Vagina (tissue), 2 donors: ENCODE results near the gene SHROOM2.

Experiments
- POLR2A ChIP-seq, 2 donors: fragments of 450-650 bp; IDR thresholded peaks; one replicate each; pipeline ENCODE4 v1.6.1; 2017; ENCODE audit warnings: antibody characterized with exemption in 2 of 2, mild to moderate bottlenecking in 2 of 2, moderate library complexity in 2 of 2
- POLR2AphosphoS5 ChIP-seq, 2 donors: sonication (generic); formaldehyde crosslinking; IDR thresholded peaks; one replicate each; pipeline ENCODE4 v1.9.0; 2017; ENCODE audit warnings: antibody characterized with exemption in 2 of 2, mild to moderate bottlenecking in 2 of 2, low read depth in 1 of 2; ENCODE audit not compliant: insufficient read depth in 1 of 2
- TF ChIP-seq, protein P1 (sequence below), 3 experiments: fragments of 450-650 bp in 2 of 3; fragments of 200-600 bp in 1 of 3; sonication (generic) in 1 of 3; IDR thresholded peaks; one replicate each; pipeline ENCODE4 v1.5.1; 2017 to 2019; ENCODE audit warnings: antibody characterized with exemption in 3 of 3, mild to moderate bottlenecking in 2 of 3, moderate library complexity in 2 of 3

DNA sequence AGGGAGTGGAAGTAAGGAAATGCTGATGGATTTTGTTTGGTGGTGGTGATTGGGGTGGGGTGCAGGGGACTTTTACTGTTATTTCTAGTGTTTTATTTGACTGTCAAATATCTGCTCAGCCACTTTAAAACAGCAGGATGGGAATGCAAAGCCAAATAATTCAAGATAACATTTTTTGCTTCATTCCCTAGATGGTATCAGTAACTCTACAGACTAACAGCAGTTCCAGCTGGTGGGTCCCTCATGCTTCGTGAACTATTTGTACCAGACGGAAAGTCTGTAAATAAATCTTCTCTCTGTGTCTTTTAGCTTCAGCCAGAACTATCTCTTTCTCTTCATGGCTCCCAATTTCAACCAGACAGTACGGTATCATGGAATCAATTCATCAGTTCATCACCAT lies 48.1 kb upstream of the SHROOM2 start:
- TF ChIP-seq, protein P1, sequence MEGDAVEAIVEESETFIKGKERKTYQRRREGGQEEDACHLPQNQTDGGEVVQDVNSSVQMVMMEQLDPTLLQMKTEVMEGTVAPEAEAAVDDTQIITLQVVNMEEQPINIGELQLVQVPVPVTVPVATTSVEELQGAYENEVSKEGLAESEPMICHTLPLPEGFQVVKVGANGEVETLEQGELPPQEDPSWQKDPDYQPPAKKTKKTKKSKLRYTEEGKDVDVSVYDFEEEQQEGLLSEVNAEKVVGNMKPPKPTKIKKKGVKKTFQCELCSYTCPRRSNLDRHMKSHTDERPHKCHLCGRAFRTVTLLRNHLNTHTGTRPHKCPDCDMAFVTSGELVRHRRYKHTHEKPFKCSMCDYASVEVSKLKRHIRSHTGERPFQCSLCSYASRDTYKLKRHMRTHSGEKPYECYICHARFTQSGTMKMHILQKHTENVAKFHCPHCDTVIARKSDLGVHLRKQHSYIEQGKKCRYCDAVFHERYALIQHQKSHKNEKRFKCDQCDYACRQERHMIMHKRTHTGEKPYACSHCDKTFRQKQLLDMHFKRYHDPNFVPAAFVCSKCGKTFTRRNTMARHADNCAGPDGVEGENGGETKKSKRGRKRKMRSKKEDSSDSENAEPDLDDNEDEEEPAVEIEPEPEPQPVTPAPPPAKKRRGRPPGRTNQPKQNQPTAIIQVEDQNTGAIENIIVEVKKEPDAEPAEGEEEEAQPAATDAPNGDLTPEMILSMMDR (IDR thresholded peaks at IDR 0.05) = no peak
- TF ChIP-seq POLR2AphosphoS5 (IDR thresholded peaks at IDR 0.05; ENCODE audit: insufficient read depth in 1 of 2, low read depth in 1 of 2) = no peak
- no peak for TF ChIP-seq POLR2A (IDR thresholded peaks at IDR 0.05)
